ENCODE results near the gene ZNF500. TPM values are rescaled to one million over a fixed set of nuclear protein-coding genes. Genes with fewer than 3 reads are reported as not detected.

ZNF500 gene
- total RNA-seq, 1 experiment from 2014 or later, result 20.1 TPM

DNA sequence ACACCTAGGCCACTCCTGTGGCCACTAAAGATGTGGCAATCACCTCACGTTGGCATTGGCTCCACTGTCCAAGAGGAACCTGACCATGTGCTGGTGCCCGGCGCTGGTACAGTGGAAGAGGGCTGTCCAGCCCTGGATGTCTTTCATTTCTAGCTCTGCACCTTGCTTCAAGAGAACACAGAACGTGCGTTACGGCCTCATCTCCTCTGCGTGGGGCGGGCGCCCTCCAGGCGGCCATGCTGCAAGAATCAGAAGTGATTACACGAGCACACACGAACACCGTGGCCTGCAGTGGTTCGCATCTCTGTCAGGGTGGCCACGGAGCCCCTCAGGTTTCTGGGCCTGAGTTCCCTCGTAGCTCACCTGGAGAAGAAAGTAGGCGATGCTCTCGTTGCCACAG lies 40.3 kb downstream of the ZNF500 start:
- ATAC-seq, result no peak
- no peaks in the 10 kb centered on the region for H3K9me3 ChIP-seq (ENCODE audit: control insufficient read depth in 1 of 2, insufficient read depth in 1 of 2, low read depth in 1 of 2, low read length in 2 of 2)
- ChIA-PET RAD21 (ENCODE audit: low non-redundant PET in 1 of 2, low total read pairs in 2 of 2, uncharacterized antibody in 2 of 2, unreplicated experiment in 2 of 2) (no interaction called here), CTCF (no interaction called here), POLR2A (no interaction called here)
- no TSS peak for BruUV-seq (replicated peaks)
- H2AFZ ChIP-seq (ENCODE audit: low read depth, low read length, poor library complexity, severe bottlenecking), result no peak overlapping the region
- DNase-seq (ENCODE audit: low read depth, low spot score), result no peak
- no peaks in the 10 kb centered on the region for H3K27me3 ChIP-seq (ENCODE audit: insufficient read depth, low read length)
- H3K9me2 ChIP-seq (ENCODE audit: insufficient read depth), result no peaks in the 10 kb centered on the region
- no peaks in the 10 kb centered on the region for H4K20me1 ChIP-seq (ENCODE audit: insufficient read depth)
- no peak overlapping the region for H3K4me2 ChIP-seq (ENCODE audit: low read length)
- H3K27ac ChIP-seq (ENCODE audit: low read depth, low read length), result no peak overlapping the region
- TF ChIP-seq RAD21 (IDR thresholded peaks at IDR 0.05; ENCODE audit: low read depth) (no peak), POLR2A (IDR thresholded peaks at IDR 0.05; ENCODE audit: borderline replicate concordance, extremely low read depth, insufficient read depth, insufficient read length) (no peak), EZH2 (IDR thresholded peaks at IDR 0.05) (no peak), ZFX (IDR thresholded peaks at IDR 0.05) (no peak)
- TF ChIP-seq, protein P1, sequence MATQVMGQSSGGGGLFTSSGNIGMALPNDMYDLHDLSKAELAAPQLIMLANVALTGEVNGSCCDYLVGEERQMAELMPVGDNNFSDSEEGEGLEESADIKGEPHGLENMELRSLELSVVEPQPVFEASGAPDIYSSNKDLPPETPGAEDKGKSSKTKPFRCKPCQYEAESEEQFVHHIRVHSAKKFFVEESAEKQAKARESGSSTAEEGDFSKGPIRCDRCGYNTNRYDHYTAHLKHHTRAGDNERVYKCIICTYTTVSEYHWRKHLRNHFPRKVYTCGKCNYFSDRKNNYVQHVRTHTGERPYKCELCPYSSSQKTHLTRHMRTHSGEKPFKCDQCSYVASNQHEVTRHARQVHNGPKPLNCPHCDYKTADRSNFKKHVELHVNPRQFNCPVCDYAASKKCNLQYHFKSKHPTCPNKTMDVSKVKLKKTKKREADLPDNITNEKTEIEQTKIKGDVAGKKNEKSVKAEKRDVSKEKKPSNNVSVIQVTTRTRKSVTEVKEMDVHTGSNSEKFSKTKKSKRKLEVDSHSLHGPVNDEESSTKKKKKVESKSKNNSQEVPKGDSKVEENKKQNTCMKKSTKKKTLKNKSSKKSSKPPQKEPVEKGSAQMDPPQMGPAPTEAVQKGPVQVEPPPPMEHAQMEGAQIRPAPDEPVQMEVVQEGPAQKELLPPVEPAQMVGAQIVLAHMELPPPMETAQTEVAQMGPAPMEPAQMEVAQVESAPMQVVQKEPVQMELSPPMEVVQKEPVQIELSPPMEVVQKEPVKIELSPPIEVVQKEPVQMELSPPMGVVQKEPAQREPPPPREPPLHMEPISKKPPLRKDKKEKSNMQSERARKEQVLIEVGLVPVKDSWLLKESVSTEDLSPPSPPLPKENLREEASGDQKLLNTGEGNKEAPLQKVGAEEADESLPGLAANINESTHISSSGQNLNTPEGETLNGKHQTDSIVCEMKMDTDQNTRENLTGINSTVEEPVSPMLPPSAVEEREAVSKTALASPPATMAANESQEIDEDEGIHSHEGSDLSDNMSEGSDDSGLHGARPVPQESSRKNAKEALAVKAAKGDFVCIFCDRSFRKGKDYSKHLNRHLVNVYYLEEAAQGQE (IDR thresholded peaks at IDR 0.05; ENCODE audit: low read depth), result no peak
- H3K9ac ChIP-seq (ENCODE audit: low read length), result no peak overlapping the region
- H3K79me2 ChIP-seq (ENCODE audit: insufficient read depth, low read length), result peaks cover 6% of the 10 kb centered on the region; the same call in 1 of the 2 replicates
- H3K36me3 ChIP-seq (ENCODE audit: control insufficient read depth in 1 of 2, insufficient read depth in 2 of 2, low read length in 2 of 2), result peaks cover 6 to 23% of the 10 kb centered on the region in 2 experiments; a peak in 3 of 4 replicates
- H3K4me3 ChIP-seq (replicated peaks in 1 of 2; ENCODE audit: low read depth in 1 of 2, low read length in 2 of 2), result no peak overlapping the region
- no peaks in the 10 kb centered on the region for H3K4me1 ChIP-seq (ENCODE audit: control insufficient read depth in 1 of 2, insufficient read depth in 2 of 2, low read length in 2 of 2)
- intact Hi-C loops (cut with micrococcal nuclease), result no loop called here

DNA sequence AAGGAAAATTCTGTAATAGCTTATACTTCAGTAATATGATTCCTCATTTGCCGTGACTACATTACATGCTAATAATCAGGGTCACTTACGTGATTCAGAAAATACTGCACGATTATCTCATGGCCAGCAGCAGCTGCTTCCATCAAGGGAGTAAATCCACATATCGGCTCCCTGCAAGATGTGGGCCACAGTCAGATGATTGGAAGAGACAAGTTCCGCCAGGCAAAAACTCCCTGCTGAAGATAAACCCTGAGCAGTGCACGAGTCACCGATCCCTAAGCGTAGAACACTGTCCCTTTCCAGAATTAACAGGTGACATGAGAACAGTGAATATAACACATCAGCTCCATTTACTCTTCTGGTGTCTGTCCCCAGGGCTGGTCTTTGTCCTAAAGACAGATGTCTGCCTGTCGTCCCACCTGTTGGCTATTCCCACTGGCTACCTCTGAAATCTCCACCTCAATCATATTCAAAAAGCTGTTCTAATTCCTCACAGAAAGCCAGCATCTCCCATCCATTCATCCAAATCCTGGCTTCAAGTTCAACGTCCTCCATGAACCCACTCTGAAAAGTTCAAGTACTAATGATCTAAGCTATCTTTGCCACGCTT lies 42.2 kb downstream of the ZNF500 start:
- no peaks in the 10 kb centered on the region for H4K20me1 ChIP-seq (ENCODE audit: insufficient read depth)
- RAD21 ChIA-PET (ENCODE audit: low non-redundant PET in 1 of 2, low total read pairs in 2 of 2, uncharacterized antibody in 2 of 2, unreplicated experiment in 2 of 2), result no interaction called here
- H3K9me3 ChIP-seq (ENCODE audit: control insufficient read depth in 1 of 2, insufficient read depth in 1 of 2, low read depth in 1 of 2, low read length in 2 of 2), result no peaks in the 10 kb centered on the region
- DNase-seq (ENCODE audit: low read depth, low spot score) (no peak), ATAC-seq (no peak)
- H3K9ac ChIP-seq (ENCODE audit: low read length), result no peak overlapping the region
- H3K4me3 ChIP-seq (replicated peaks in 1 of 2; ENCODE audit: low read depth in 1 of 2, low read length in 2 of 2), result no peak overlapping the region
- CTCF ChIA-PET, result interaction anchor here (1.1 kb wide), 1 partner anchor 10 kb away, joined by 3 read pairs; the partner anchor contains the start of genes ANKS3 and DNAAF8
- H2AFZ ChIP-seq (ENCODE audit: low read depth, low read length, poor library complexity, severe bottlenecking), result no peak overlapping the region
- POLR2A ChIA-PET, result interaction anchor here (0.9 kb wide), 1 partner anchor 9 kb away, joined by 4 read pairs; the partner anchor contains the start of genes ANKS3 and DNAAF8
- no peaks in the 10 kb centered on the region for H3K27me3 ChIP-seq (ENCODE audit: insufficient read depth, low read length)
- no peaks in the 10 kb centered on the region; the same call in 1 of the 2 replicates for H3K79me2 ChIP-seq (ENCODE audit: insufficient read depth, low read length)
- no peak overlapping the region for H3K27ac ChIP-seq (ENCODE audit: low read depth, low read length)
- no peak overlapping the region for H3K4me2 ChIP-seq (ENCODE audit: low read length)
- intact Hi-C loops (cut with micrococcal nuclease), result no loop called here
- H3K36me3 ChIP-seq (ENCODE audit: control insufficient read depth in 1 of 2, insufficient read depth in 2 of 2, low read length in 2 of 2), result peaks cover 6 to 19% of the 10 kb centered on the region in 2 experiments; a peak in 3 of 4 replicates
- H3K4me1 ChIP-seq (ENCODE audit: control insufficient read depth in 1 of 2, insufficient read depth in 2 of 2, low read length in 2 of 2), result no peaks in the 10 kb centered on the region
- no TSS peak for BruUV-seq (replicated peaks)
- H3K9me2 ChIP-seq (ENCODE audit: insufficient read depth), result no peaks in the 10 kb centered on the region
- TF ChIP-seq YY1 (IDR thresholded peaks at IDR 0.05; ENCODE audit: extremely low read depth, insufficient replicate concordance, low read depth, low read length) (no peak), SRF (IDR thresholded peaks at IDR 0.05; ENCODE audit: low read depth) (no peak), SIN3A (IDR thresholded peaks at IDR 0.05; ENCODE audit: low read depth) (no peak), CBX3 (IDR thresholded peaks at IDR 0.05; ENCODE audit: low read depth) (no peak), EZH2 (IDR thresholded peaks at IDR 0.05) (no peak), RAD21 (IDR thresholded peaks at IDR 0.05; ENCODE audit: low read depth) (no peak), JUND (IDR thresholded peaks at IDR 0.05) (no peak), ZNF274 (IDR thresholded peaks at IDR 0.05; ENCODE audit: low read depth, low read length) (no peak), EGR1 (IDR thresholded peaks at IDR 0.05; ENCODE audit: low read depth) (no peak), ZFX (IDR thresholded peaks at IDR 0.05) (no peak)
- TF ChIP-seq, protein P2, sequence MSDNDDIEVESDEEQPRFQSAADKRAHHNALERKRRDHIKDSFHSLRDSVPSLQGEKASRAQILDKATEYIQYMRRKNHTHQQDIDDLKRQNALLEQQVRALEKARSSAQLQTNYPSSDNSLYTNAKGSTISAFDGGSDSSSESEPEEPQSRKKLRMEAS (IDR thresholded peaks at IDR 0.05), result no peak
- TF ChIP-seq, protein P1 (IDR thresholded peaks at IDR 0.05; ENCODE audit: low read depth), result no peak
